ENCODE results near the gene DDX52.
A peak's percentile ranks its signal among the peaks of the same experiment; 100 is the strongest.

DDX52 gene

GRCh38 chr17:37576281-37576680, 67.0 kb downstream of the DDX52 start:
- DNase-seq (ENCODE audit: low read depth): peak; percentile 27

DNA sequence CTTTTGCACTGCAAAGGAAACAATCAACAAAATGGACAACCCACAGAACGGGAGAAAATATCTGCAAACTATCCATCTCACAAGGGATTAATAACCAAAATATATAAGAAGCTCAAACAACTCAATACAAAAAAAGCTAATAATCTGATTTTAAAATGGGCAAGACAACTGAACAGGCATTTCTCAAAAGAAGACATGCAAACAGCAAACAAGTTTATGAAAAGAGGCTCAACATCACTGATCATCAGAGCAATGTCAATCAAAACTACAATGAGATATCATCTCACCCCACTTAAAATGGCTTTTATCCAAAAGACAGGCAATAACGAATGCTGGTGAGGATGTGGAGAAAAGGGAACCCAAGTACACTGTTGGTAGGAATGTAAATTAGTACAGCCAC, 68.8 kb downstream of the DDX52 start:
- no peak for DNase-seq (ENCODE audit: low read depth)

DNA sequence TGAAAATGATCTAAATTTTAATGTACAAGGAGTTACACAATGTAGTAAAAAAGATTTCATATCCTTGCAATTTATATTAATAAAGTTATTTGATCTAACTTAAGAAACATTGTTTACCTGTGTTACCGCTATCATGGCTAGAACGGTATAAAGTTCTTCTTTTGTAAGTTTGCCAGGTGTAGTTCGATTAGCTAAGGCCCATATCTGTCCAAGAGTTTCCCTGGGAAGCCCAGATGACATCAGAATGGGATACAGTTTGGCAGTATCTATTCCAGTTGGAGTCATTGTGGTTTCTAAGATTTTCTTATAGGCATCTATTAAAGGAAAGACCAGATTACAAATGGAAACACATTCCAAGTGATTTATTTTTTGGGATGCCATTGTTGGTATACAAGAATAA, 71.6 kb downstream of the DDX52 start:
- DNase-seq (ENCODE audit: low read depth): no peak

DNA sequence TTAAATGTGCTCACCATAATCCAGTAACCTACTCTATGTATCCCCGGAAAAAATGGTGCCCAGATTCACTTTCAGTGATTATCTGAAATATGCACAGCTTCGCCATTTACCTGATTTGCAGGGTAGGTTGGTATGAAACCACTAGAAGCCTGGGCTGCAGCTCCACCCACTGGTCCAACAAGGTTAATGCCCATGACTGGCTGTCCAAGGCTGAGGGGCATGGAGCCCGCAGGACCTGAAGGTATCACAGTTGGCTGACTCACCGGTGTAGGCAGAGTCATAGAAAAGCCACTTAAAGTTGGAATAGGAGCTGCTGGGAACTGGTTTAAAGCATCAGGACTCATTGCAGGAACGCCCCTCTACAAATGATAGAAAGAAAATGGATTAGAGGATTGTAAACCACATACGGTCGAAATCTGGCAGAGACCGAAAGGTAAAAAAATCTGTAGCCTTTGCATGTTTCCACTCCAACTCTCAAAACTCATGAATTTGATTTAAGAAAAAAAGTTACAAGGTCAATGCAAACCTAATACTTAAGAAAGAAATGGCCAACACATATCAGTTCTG, 72.6 kb downstream of the DDX52 start:
- DNase-seq (ENCODE audit: low read depth): peak; percentile 69

DNA sequence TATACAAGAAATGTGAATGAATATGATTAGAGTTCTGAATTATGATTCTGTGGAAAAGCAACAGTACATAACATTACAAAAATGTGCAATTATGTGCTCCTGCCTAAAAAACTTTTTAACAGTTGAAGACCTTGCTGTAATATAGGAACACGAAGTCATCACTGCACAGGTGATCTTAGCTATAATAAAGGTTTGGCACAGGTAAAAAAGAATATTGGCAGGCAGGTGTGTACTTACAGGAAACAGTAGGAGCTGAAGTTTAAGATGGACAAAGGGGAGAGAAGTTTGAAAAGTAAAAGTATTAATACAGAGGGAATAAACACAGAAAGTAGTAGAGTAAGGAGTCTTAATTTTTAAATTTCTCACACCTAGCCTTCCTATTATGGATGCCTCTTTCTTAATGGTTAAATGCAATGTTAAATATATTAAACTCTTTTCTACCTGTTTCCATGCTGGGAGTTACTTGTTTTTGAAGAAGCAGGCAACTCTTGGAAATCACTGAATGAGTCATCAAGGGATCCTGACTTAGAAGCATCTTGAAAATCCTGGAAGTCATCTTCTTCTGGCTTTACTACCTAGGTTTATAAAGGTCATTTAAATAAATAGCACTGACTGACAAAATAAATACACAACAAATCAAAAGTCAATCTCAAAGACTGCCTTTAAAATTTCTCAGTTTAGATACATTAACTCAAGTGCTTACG, 74.7 kb downstream of the DDX52 start:
- peak; percentile 9 for DNase-seq (ENCODE audit: low read depth)

- no peak for DNase-seq (ENCODE audit: low read depth)
Measured at GRCh38 chr17:37567538-37567937, 75.7 kb downstream of the DDX52 start.

DNA sequence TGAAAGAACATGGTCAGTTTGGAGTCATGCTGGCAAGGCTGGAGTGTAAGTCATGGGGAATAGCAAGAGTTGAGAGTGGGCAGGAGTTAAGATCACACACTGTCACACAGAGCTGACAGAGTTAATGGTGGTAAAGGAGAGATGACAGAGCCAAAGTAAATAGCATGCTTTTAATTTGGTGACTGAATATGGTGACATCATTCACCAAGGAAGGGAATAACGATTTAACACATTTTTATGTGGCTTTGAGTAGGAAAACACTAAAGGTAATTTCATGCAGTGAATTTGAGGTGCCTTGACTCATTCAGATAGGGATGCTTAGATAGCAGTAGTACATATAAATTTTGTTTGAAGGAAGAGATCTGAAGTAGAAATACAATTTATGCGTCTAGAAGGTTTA, 76.1 kb downstream of the DDX52 start:
- DNase-seq (ENCODE audit: low read depth): no peak

DNA sequence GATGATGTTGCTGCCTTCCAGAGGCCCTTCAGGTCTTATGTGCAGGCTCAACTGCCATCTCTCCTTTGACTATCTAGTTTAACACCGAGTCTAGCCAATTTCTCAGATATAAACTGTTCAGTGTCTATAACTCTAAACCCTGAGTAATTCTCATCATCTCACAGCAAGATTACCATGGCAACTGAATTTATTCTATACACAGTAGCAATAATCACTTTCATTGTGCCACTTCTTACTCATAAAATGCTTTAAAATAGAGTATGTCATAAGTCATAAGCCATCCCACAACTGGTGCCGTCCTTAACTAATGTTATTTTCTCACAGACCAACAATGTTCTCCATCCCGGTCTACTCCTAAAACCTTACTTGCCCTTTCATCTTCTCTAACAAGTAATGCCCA, 79.0 kb downstream of the DDX52 start:
- no peak for DNase-seq (ENCODE audit: low read depth)

DNA sequence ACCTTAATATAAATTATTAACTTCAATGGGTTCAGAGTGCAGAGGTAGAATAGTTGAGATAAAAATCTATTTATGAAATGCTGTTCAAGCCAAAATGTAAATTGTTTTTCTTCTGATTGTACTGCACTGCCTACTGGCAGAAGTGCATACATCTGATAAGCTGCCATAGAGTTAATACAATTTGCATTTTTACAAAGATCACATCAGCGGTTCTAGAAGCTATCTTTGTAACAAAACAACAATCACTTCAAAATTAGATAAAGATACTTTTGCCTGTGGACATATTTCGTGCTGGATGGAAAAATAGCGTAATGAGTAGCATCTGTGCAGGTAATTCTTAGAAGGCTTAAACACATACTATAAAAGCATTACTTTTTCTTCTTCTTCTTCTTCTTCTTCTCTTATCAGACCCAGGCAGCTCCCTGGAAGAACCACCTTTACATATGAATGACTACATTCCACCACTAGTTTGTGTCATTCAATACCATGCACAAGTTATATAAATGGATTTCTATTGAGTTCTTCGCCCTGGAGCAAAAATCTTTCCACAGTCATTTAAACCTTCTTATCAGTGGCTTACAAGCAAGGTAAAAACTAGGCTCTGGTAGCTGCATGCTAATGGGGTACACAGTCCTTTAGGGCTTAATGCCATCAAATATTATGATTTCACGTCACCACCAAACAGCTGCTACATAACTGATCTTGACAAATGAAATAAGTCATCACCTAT, 81.1 kb downstream of the DDX52 start:
- DNase-seq (ENCODE audit: low read depth): no peak

All from amniotic epithelial cell (primary cell).